MM.1S (cell line): ENCODE data around the gene CBLN3.

Experiments
- EZH2 ChIP-seq: fragments of 300-600 bp; sonication (generic); optimal IDR thresholded peaks from 2 replicates; pipeline ENCODE3; 2017; ENCODE audit warnings: low read depth, mild to moderate bottlenecking, antibody characterized with exemption, low read length, mixed read lengths
- EZH2phosphoT487 ChIP-seq: fragments of 300-600 bp; sonication (generic); IDR thresholded peaks from 2 replicates; pipeline ENCODE4 v1.6.1; 2018; ENCODE audit warnings: antibody characterized with exemption, low read length
- TF ChIP-seq, protein P1 (sequence below): fragments of 300-600 bp; sonication (generic); IDR thresholded peaks from 2 replicates; pipeline ENCODE4 v1.5.1; 2016; ENCODE audit warnings: antibody characterized with exemption, low read length, mixed read lengths

DNA sequence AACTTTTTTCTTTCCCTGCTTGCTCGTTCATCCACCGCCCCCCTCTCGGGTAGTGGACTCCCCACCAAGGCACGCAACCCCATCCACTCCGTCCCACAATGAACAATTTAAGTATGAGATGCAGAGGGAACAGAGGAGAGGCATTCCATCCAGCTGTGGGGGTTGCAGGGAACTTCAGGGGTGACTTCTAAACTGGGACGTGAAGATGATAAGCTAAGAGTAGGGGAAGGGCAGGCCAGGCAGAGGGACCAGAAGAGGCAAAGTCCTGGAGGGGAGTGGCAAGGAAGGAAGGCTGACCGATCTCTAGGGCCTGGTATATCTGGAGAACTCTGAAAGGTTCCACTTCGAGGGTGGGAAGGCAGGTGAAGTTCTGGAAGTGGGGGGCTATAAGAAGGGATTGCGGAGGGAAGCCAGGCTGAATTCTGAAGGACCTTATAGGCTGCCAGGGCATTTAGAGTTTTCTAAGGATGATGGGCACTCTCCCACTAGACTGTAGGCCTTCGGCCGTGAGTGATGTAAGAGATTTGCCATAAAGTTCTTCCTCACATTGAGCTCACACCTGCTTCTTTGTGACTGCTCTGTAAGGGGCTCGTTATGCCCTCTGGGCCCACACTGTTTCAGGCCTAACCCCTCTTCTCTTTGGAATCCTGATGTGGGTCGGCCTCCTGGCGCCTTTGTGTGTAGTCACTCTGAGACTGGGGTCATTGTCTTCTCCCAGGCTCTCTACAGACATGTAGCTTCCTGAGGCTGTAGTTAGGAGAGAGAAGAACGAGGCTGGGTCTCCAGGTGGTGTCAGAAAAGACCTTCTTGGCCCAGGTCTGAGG lies 49.3 kb downstream of the CBLN3 start:
- TF ChIP-seq, protein P1, sequence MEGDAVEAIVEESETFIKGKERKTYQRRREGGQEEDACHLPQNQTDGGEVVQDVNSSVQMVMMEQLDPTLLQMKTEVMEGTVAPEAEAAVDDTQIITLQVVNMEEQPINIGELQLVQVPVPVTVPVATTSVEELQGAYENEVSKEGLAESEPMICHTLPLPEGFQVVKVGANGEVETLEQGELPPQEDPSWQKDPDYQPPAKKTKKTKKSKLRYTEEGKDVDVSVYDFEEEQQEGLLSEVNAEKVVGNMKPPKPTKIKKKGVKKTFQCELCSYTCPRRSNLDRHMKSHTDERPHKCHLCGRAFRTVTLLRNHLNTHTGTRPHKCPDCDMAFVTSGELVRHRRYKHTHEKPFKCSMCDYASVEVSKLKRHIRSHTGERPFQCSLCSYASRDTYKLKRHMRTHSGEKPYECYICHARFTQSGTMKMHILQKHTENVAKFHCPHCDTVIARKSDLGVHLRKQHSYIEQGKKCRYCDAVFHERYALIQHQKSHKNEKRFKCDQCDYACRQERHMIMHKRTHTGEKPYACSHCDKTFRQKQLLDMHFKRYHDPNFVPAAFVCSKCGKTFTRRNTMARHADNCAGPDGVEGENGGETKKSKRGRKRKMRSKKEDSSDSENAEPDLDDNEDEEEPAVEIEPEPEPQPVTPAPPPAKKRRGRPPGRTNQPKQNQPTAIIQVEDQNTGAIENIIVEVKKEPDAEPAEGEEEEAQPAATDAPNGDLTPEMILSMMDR: no peak
- TF ChIP-seq EZH2 (no peak), EZH2phosphoT487 (no peak)
